ENCODE data around the gene LIPC. TPM values are rescaled to one million over a fixed set of nuclear protein-coding genes. Genes with fewer than 3 reads are reported as not detected.

LIPC gene
- total RNA-seq, 3 donors from 2014 or later (not counting 1 experiment from before 2014, with no cell fraction given) = 5.3 to 7.1 (median 5.3) TPM

DNA sequence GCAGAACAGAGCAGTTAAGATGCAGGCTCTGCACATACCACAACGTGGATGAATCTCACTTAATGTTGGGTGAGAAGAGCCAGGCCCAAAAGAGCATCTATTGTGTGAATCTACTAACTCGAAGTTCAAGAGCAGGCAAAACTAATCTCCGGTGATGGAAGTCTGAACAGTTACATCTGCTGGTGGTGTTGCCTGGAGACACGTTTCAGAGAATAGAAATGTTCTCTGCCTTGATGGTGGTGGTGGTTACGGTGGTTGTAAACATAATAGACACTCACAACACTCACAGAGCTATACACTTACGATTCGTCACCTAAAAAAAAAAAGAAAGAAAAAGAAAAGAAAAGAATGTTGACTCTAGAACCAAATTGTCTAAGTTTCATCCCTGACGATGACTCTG lies 86.8 kb downstream of the LIPC start:
- intact Hi-C loops (cut with micrococcal nuclease) = loop anchor here (1.0 to 5.0 kb wide), 5 partner anchors 45 to 253 kb away; partner anchors contain the start of gene MINDY2
- ATAC-seq = peak; percentile 44 to 66 (median 58)

DNA sequence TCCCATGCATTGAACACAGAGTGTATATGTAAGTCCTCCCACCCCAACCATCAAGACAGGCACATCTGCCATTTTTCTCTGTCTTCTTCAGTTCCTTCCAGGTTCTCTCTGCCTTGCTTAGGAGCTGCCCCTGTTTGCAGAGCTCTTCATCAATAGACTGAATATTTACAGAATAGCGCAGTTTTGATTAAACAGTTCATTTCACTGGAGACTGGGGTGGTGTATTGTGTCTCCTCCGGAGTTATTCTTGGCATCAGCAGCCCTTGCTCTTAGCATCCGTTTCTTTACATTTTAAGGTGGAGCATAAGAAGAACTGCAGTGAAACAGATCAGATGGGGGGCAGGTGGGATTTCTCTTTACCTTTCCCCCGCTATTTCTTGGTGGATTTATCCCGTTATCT lies 87.7 kb downstream of the LIPC start:
- Mint-ChIP-seq H3K27ac (peak overlapping the region; percentile 89 to 91), H3K36me3 (peaks cover 6% of the 10 kb centered on the region), H3K4me3 (no peak overlapping the region), H3K27me3 (ENCODE audit: low read depth in 2 of 2) (no peaks in the 10 kb centered on the region), H3K4me1 (peaks cover 71 to 91% of the 10 kb centered on the region in 2 donors), H3K9me3 (no peaks in the 10 kb centered on the region)
- DNase-seq (no peak), ATAC-seq (no peak)
- Histone ChIP-seq H3K36me3 (ENCODE audit: control insufficient read depth, insufficient read depth, low read length) (no peaks in the 10 kb centered on the region), H3K4me3 (ENCODE audit: low read length) (no peak overlapping the region), H3K27me3 (ENCODE audit: control insufficient read depth, insufficient read depth, low read length) (no peaks in the 10 kb centered on the region), H3K27ac (ENCODE audit: low read length) (peak overlapping the region; percentile 93), H3K4me1 (ENCODE audit: control insufficient read depth, insufficient read depth, low read length) (peaks cover 52% of the 10 kb centered on the region), H3K9me3 (ENCODE audit: control insufficient read depth, insufficient read depth, low read length) (no peaks in the 10 kb centered on the region)
- intact Hi-C loops (cut with micrococcal nuclease) = loop anchor here (2.0 to 5.0 kb wide), 3 partner anchors 95 to 247 kb away; no protein-coding TSS in a partner anchor
- WGBS (ENCODE audit: insufficient coverage) = 91% methylated on average over 4 of the region's 5 CpGs
- TF ChIP-seq, protein P1, sequence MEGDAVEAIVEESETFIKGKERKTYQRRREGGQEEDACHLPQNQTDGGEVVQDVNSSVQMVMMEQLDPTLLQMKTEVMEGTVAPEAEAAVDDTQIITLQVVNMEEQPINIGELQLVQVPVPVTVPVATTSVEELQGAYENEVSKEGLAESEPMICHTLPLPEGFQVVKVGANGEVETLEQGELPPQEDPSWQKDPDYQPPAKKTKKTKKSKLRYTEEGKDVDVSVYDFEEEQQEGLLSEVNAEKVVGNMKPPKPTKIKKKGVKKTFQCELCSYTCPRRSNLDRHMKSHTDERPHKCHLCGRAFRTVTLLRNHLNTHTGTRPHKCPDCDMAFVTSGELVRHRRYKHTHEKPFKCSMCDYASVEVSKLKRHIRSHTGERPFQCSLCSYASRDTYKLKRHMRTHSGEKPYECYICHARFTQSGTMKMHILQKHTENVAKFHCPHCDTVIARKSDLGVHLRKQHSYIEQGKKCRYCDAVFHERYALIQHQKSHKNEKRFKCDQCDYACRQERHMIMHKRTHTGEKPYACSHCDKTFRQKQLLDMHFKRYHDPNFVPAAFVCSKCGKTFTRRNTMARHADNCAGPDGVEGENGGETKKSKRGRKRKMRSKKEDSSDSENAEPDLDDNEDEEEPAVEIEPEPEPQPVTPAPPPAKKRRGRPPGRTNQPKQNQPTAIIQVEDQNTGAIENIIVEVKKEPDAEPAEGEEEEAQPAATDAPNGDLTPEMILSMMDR (IDR thresholded peaks at IDR 0.05) = no peak

More for the DNA sequence above, 86.8 kb downstream of the LIPC start:
- 42% methylated on average over 4 of the region's 8 CpGs for WGBS (ENCODE audit: insufficient coverage)
- Mint-ChIP-seq H3K4me1 (peaks cover 71 to 88% of the 10 kb centered on the region in 2 donors), H3K27me3 (ENCODE audit: low read depth in 2 of 2) (no peaks in the 10 kb centered on the region), H3K9me3 (no peaks in the 10 kb centered on the region), H3K4me3 (peak overlapping the region; percentile 37), H3K36me3 (peaks cover 6% of the 10 kb centered on the region), H3K27ac (peak overlapping the region; percentile 89 to 91)
- H3K27me3 ChIP-seq (ENCODE audit: control insufficient read depth, insufficient read depth, low read length) = no peaks in the 10 kb centered on the region
- peaks cover 52% of the 10 kb centered on the region for H3K4me1 ChIP-seq (ENCODE audit: control insufficient read depth, insufficient read depth, low read length)
- TF ChIP-seq, protein P1 (IDR thresholded peaks at IDR 0.05) = no peak
- peak overlapping the region; percentile 93 for H3K27ac ChIP-seq (ENCODE audit: low read length)
- DNase-seq = peak; percentile 33 to 46
- no peak overlapping the region for H3K4me3 ChIP-seq (ENCODE audit: low read length)
- H3K36me3 ChIP-seq (ENCODE audit: control insufficient read depth, insufficient read depth, low read length) = no peaks in the 10 kb centered on the region
- H3K9me3 ChIP-seq (ENCODE audit: control insufficient read depth, insufficient read depth, low read length) = no peaks in the 10 kb centered on the region

DNA sequence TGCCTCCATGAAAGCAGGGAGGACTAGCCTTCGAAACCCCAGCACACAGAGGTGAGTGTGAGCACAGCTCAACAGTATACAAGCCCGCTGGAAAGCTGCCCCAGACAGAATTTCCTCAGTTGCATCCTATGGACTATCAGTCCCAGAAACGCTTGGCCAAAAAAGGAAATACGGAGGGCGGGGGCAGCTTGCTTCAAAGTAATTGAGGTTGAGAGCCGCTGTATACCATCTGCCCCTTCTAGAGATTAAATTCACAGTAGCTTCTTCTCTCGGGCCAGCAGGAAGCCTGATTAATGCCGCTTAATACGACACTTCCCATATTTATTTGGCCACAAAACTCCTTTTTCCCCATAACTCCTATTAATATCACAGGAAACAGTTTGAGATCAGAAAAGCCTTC lies 88.7 kb downstream of the LIPC start:
- ATAC-seq (no peak), DNase-seq (no peak)
- TF ChIP-seq, protein P1 (IDR thresholded peaks at IDR 0.05) = no peak
- Mint-ChIP-seq H3K36me3 (no peaks in the 10 kb centered on the region), H3K27ac (peak overlapping the region; percentile 89 to 91), H3K4me1 (peaks cover 64 to 88% of the 10 kb centered on the region in 2 donors), H3K4me3 (peak overlapping the region; percentile 21), H3K9me3 (no peaks in the 10 kb centered on the region), H3K27me3 (ENCODE audit: low read depth in 2 of 2) (no peaks in the 10 kb centered on the region)
- WGBS (ENCODE audit: insufficient coverage) = 69% methylated on average over 9 of the region's 9 CpGs
- H3K4me1 ChIP-seq (ENCODE audit: control insufficient read depth, insufficient read depth, low read length) = peaks cover 51% of the 10 kb centered on the region
- no peak overlapping the region for H3K4me3 ChIP-seq (ENCODE audit: low read length)
- intact Hi-C loops (cut with micrococcal nuclease) = no loop called here
- no peaks in the 10 kb centered on the region for H3K27me3 ChIP-seq (ENCODE audit: control insufficient read depth, insufficient read depth, low read length)
- H3K9me3 ChIP-seq (ENCODE audit: control insufficient read depth, insufficient read depth, low read length) = no peaks in the 10 kb centered on the region
- H3K27ac ChIP-seq (ENCODE audit: low read length) = no peak overlapping the region
- H3K36me3 ChIP-seq (ENCODE audit: control insufficient read depth, insufficient read depth, low read length) = no peaks in the 10 kb centered on the region

DNA sequence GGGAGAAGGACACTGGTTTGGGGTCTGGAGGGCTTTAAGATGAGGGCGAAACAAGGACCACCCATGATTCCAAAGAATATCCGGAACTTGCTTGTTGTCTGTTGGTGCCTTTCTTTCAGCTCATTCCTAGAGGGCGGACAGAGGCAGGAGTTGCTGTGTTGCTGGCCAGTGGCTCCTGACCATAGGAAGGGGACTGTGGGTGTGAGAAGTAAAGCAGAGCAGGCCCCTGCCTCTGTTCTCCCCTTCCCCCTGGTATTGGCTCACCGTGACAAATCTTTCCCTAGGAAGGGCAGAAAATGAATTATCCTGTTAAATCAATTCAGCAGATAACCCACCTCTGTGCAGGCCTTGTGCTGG lies 89.1 kb downstream of the LIPC start:
- peak overlapping the region; percentile 89 to 91 for H3K27ac Mint-ChIP-seq
- no peaks in the 10 kb centered on the region for H3K9me3 ChIP-seq (ENCODE audit: control insufficient read depth, insufficient read depth, low read length)
- H3K4me1 ChIP-seq (ENCODE audit: control insufficient read depth, insufficient read depth, low read length) = peaks cover 47% of the 10 kb centered on the region
- H3K27me3 Mint-ChIP-seq (ENCODE audit: low read depth in 2 of 2) = no peaks in the 10 kb centered on the region
- no peaks in the 10 kb centered on the region for H3K36me3 ChIP-seq (ENCODE audit: control insufficient read depth, insufficient read depth, low read length)
- H3K9me3 Mint-ChIP-seq = no peaks in the 10 kb centered on the region
- intact Hi-C loops (cut with micrococcal nuclease) = no loop called here
- 95% methylated on average over 4 of the region's 4 CpGs for WGBS (ENCODE audit: insufficient coverage)
- ATAC-seq = no peak
- no peak overlapping the region for H3K27ac ChIP-seq (ENCODE audit: low read length)
- peaks cover 64 to 88% of the 10 kb centered on the region in 2 donors for H3K4me1 Mint-ChIP-seq
- no peaks in the 10 kb centered on the region for H3K36me3 Mint-ChIP-seq
- no peaks in the 10 kb centered on the region for H3K27me3 ChIP-seq (ENCODE audit: control insufficient read depth, insufficient read depth, low read length)
- H3K4me3 ChIP-seq (ENCODE audit: low read length) = no peak overlapping the region
- no peak for DNase-seq
- TF ChIP-seq, protein P1 (IDR thresholded peaks at IDR 0.05) = no peak
- H3K4me3 Mint-ChIP-seq = no peak overlapping the region
